Brain pericyte (primary cell): ENCODE data around the gene ST6GAL1.
"Not testable (repeated sequence)": the region's sequence is repeated elsewhere in the genome, so short reads cannot be mapped to it uniquely, and the experiment has no call there.

Experiments
- DNase-seq: peaks from one replicate; pipeline ENCODE4 v3.0.0-alpha.2; 2012; ENCODE audit warnings: low read depth, low spot score

Gene ST6GAL1

GRCh38 chr3:187046033-187046432, 115.7 kb downstream of the ST6GAL1 start:
- no peak for DNase-seq

- no peak for DNase-seq
Measured at GRCh38 chr3:187049462-187050101, 119.3 kb downstream of the ST6GAL1 start.

GRCh38 chr3:187051066-187051465, 120.7 kb downstream of the ST6GAL1 start:
- no peak for DNase-seq

GRCh38 chr3:187051724-187052366, 121.5 kb downstream of the ST6GAL1 start:
- DNase-seq, result no peak

GRCh38 chr3:187052427-187052826, 122.1 kb downstream of the ST6GAL1 start:
- DNase-seq, result not testable (repeated sequence)

- DNase-seq, result not testable (repeated sequence)
Measured at GRCh38 chr3:187054433-187054832, 124.1 kb downstream of the ST6GAL1 start.

GRCh38 chr3:187057803-187058202, 127.5 kb downstream of the ST6GAL1 start:
- DNase-seq, result not testable (repeated sequence)

GRCh38 chr3:187061748-187062147, 131.4 kb downstream of the ST6GAL1 start:
- DNase-seq, result no peak

GRCh38 chr3:187062526-187063177, 132.3 kb downstream of the ST6GAL1 start:
- no peak for DNase-seq

GRCh38 chr3:187063286-187064121, 133.2 kb downstream of the ST6GAL1 start:
- DNase-seq, result no peak

GRCh38 chr3:187064210-187065115, 134.1 kb downstream of the ST6GAL1 start:
- no peak for DNase-seq

- peak; percentile 33 for DNase-seq
Measured at GRCh38 chr3:187066228-187066995, 136.1 kb downstream of the ST6GAL1 start.

GRCh38 chr3:187068787-187069186, 138.5 kb downstream of the ST6GAL1 start:
- DNase-seq, result no peak

- DNase-seq, result no peak
Measured at GRCh38 chr3:187069857-187070516, 139.7 kb downstream of the ST6GAL1 start.

GRCh38 chr3:187072102-187072501, 141.8 kb downstream of the ST6GAL1 start:
- DNase-seq, result no peak

GRCh38 chr3:187072511-187072910, 142.2 kb downstream of the ST6GAL1 start:
- no peak for DNase-seq

GRCh38 chr3:187073581-187074098, 143.3 kb downstream of the ST6GAL1 start:
- no peak for DNase-seq

GRCh38 chr3:187074846-187075245, 144.5 kb downstream of the ST6GAL1 start:
- no peak for DNase-seq

- DNase-seq, result no peak
Measured at GRCh38 chr3:187076297-187076696, 146.0 kb downstream of the ST6GAL1 start.
